ENCODE measurements around the gene EPHA3.

DNA sequence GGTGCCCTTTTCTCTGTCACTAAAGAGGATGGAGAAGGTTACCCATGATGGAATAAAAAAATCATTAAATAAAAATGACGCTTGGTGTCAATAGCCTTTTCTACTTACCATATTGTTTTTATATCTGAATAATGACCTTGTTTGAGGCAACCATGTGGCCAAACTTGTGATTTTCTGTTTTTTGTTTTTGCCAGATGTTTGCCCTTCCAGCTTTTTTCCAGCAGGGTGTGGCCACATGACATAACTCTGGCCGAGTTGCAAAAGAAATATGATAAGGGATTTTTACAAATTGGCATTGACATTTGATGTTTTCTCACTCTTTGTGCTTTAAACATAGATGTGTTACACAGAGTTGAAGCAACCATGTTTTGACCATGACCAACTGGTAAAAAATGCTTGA lies 39.7 kb upstream of the EPHA3 start:
- TF ChIP-seq HOXC10 (CRISPR knock-in tag; IDR thresholded peaks at IDR 0.05) (no peak), ZNF274 (IDR thresholded peaks at IDR 0.05; ENCODE audit: low read length) (no peak), ZNF274 (tag by site-specific recombination; IDR thresholded peaks at IDR 0.05; ENCODE audit: borderline replicate concordance) (no peak), KLF10 (tag by site-specific recombination; IDR thresholded peaks at IDR 0.05) (no peak), SCRT1 (tag by site-specific recombination; IDR thresholded peaks at IDR 0.05; ENCODE audit: borderline replicate concordance) (no peak), ZFHX2 (tag by site-specific recombination; conservative IDR thresholded peaks at IDR 0.05) (no peak), ZSCAN30 (tag by site-specific recombination; IDR thresholded peaks at IDR 0.05) (no peak), ZBTB48 (tag by site-specific recombination; IDR thresholded peaks at IDR 0.05) (no peak), PRDM1 (tag by site-specific recombination; IDR thresholded peaks at IDR 0.05) (no peak), ZNF24 (tag by site-specific recombination; IDR thresholded peaks at IDR 0.05) (no peak), TCF7L2 (IDR thresholded peaks at IDR 0.05; ENCODE audit: borderline replicate concordance, low read depth, low read length) (no peak)
- TF ChIP-seq, protein P1, sequence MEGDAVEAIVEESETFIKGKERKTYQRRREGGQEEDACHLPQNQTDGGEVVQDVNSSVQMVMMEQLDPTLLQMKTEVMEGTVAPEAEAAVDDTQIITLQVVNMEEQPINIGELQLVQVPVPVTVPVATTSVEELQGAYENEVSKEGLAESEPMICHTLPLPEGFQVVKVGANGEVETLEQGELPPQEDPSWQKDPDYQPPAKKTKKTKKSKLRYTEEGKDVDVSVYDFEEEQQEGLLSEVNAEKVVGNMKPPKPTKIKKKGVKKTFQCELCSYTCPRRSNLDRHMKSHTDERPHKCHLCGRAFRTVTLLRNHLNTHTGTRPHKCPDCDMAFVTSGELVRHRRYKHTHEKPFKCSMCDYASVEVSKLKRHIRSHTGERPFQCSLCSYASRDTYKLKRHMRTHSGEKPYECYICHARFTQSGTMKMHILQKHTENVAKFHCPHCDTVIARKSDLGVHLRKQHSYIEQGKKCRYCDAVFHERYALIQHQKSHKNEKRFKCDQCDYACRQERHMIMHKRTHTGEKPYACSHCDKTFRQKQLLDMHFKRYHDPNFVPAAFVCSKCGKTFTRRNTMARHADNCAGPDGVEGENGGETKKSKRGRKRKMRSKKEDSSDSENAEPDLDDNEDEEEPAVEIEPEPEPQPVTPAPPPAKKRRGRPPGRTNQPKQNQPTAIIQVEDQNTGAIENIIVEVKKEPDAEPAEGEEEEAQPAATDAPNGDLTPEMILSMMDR (tag by site-specific recombination; IDR thresholded peaks at IDR 0.05), result no peak
- TF ChIP-seq, protein P2, sequence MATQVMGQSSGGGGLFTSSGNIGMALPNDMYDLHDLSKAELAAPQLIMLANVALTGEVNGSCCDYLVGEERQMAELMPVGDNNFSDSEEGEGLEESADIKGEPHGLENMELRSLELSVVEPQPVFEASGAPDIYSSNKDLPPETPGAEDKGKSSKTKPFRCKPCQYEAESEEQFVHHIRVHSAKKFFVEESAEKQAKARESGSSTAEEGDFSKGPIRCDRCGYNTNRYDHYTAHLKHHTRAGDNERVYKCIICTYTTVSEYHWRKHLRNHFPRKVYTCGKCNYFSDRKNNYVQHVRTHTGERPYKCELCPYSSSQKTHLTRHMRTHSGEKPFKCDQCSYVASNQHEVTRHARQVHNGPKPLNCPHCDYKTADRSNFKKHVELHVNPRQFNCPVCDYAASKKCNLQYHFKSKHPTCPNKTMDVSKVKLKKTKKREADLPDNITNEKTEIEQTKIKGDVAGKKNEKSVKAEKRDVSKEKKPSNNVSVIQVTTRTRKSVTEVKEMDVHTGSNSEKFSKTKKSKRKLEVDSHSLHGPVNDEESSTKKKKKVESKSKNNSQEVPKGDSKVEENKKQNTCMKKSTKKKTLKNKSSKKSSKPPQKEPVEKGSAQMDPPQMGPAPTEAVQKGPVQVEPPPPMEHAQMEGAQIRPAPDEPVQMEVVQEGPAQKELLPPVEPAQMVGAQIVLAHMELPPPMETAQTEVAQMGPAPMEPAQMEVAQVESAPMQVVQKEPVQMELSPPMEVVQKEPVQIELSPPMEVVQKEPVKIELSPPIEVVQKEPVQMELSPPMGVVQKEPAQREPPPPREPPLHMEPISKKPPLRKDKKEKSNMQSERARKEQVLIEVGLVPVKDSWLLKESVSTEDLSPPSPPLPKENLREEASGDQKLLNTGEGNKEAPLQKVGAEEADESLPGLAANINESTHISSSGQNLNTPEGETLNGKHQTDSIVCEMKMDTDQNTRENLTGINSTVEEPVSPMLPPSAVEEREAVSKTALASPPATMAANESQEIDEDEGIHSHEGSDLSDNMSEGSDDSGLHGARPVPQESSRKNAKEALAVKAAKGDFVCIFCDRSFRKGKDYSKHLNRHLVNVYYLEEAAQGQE (tag by site-specific recombination; IDR thresholded peaks at IDR 0.05), result no peak
- TF ChIP-seq, protein P3, sequence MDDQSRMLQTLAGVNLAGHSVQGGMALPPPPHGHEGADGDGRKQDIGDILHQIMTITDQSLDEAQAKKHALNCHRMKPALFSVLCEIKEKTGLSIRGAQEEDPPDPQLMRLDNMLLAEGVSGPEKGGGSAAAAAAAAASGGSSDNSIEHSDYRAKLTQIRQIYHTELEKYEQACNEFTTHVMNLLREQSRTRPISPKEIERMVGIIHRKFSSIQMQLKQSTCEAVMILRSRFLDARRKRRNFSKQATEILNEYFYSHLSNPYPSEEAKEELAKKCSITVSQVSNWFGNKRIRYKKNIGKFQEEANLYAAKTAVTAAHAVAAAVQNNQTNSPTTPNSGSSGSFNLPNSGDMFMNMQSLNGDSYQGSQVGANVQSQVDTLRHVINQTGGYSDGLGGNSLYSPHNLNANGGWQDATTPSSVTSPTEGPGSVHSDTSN (CRISPR knock-in tag; IDR thresholded peaks at IDR 0.05), result no peak
